ENCODE data around the gene DNM3.

GRCh38 chr1:171860696-171861095, 19.4 kb downstream of the DNM3 start:
- TF ChIP-seq CTCF (IDR thresholded peaks at IDR 0.05) (no peak), POLR2A (IDR thresholded peaks at IDR 0.05) (no peak), EP300 (IDR thresholded peaks at IDR 0.05) (no peak)
